Tibial nerve (tissue), 4 donors: ENCODE measurements around the gene CRY1. TPM values are rescaled to one million over a fixed set of nuclear protein-coding genes. Genes with fewer than 3 reads are reported as not detected.

Experiments
- DNase-seq, 2 donors: peaks; one replicate each; pipeline ENCODE4 v3.0.0-alpha.2; 2019; ENCODE audit warnings: low spot score in 2 of 2
- H3K27ac ChIP-seq, 4 donors: fragments of 200-600 bp; sonication (generic) in 3 of 4; one replicate each; pipeline ENCODE4 v1.5.1; 2017 to 2019; ENCODE audit warnings: mild to moderate bottlenecking in 1 of 4
- H3K27me3 ChIP-seq, 2 donors: fragments of 200-600 bp; sonication (generic) in 1 of 2; one replicate each; pipeline versions ENCODE4 v1.5.1 to v1.6.0; 2017 to 2019
- H3K36me3 ChIP-seq, 3 donors: fragments of 200-600 bp; sonication (generic); one replicate each; pipeline ENCODE4 v1.5.1; 2018 to 2019
- H3K4me1 ChIP-seq, 4 donors: fragments of 200-600 bp; sonication (generic) in 3 of 4; one replicate each; pipeline ENCODE4 v1.5.1; 2017 to 2019
- H3K4me3 ChIP-seq, 4 donors: fragments of 200-600 bp; sonication (generic) in 3 of 4; one replicate each; pipeline ENCODE4 v1.5.1; 2017 to 2019; ENCODE audit warnings: mild to moderate bottlenecking in 1 of 4, moderate library complexity in 1 of 4
- H3K9me3 ChIP-seq, 4 donors: fragments of 200-600 bp; sonication (generic) in 3 of 4; one replicate each; pipeline ENCODE4 v1.5.1; 2017 to 2019
- CTCF ChIP-seq, 5 experiments: fragments of 200-600 bp in 3 of 5; fragments of 450-650 bp in 2 of 5; sonication (generic) in 3 of 5; IDR thresholded peaks; one replicate each; pipeline ENCODE4 v1.5.1; 2016 to 2019; ENCODE audit warnings: antibody characterized with exemption in 5 of 5, mild to moderate bottlenecking in 3 of 5, moderate library complexity in 2 of 5
- EP300 ChIP-seq, 2 donors: sonication (generic); formaldehyde crosslinking; IDR thresholded peaks; one replicate each; pipeline ENCODE4 v1.6.1; 2017; ENCODE audit warnings: antibody characterized with exemption in 2 of 2, mild to moderate bottlenecking in 1 of 2
- POLR2A ChIP-seq, 2 donors: fragments of 450-650 bp; IDR thresholded peaks; one replicate each; pipeline ENCODE4 v1.6.1; 2017; ENCODE audit warnings: antibody characterized with exemption in 2 of 2, mild to moderate bottlenecking in 2 of 2, moderate library complexity in 2 of 2
- WGBS, 2 donors: methylation state at CpG; one replicate each; pipeline ENCODE4 v1.1.5; 2018; 5-methylcytosine and 5-hydroxymethylcytosine counted together
- total RNA-seq, 4 donors: library from RNA; depleted of rRNA; stranded (reverse); fragments of >200 nt; gene quantifications; one replicate each; pipeline ENCODE4 v1.1.0, GENCODE V29; 2016

The CRY1 gene
- total RNA-seq, 4 donors from 2014 or later = 16.3 to 36.3 (median 24.4) TPM

GRCh38 chr12:106953352-106954250 is 139.7 kb downstream of the CRY1 start:
- no peak for DNase-seq
- TF ChIP-seq EP300 (IDR thresholded peaks at IDR 0.05) = no peak
- no peak for TF ChIP-seq POLR2A (IDR thresholded peaks at IDR 0.05)
- TF ChIP-seq CTCF (IDR thresholded peaks at IDR 0.05) = no peak
- H3K4me3 ChIP-seq = no peak overlapping the region

DNA sequence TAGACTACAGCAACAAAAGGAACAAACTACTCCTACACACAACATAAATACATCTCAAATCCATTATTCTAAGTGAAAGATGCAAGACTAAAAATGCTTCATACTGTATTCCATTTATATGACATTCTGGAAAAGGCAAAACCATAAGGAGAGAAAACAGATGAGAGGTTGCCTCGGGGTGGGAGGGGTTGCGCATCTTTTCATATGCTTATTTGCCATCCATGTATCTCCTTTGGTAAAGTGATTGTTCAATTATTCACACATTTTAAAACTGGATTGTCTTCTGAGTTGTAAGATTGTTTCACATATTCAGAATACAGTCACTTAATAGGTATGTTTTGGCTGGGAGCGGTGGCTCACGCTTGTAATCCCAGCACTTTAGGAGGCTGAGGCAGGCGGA is 142.8 kb downstream of the CRY1 start:
- DNase-seq = no peak
- TF ChIP-seq POLR2A (IDR thresholded peaks at IDR 0.05) = no peak
- no peak for TF ChIP-seq EP300 (IDR thresholded peaks at IDR 0.05)
- no peak for TF ChIP-seq CTCF (IDR thresholded peaks at IDR 0.05)
- 94 to 97% methylated on average over 5 of the region's 5 CpGs for WGBS, 2 donors
- H3K4me3 ChIP-seq = no peak overlapping the region
- H3K27ac ChIP-seq = no peak overlapping the region
- no peaks in the 10 kb centered on the region for H3K36me3 ChIP-seq
- no peaks in the 10 kb centered on the region for H3K27me3 ChIP-seq
- peaks cover 0 to 17% (median 4%) of the 10 kb centered on the region in 4 donors for H3K4me1 ChIP-seq
- no peaks in the 10 kb centered on the region for H3K9me3 ChIP-seq

More at GRCh38 chr12:106953352-106954250, 139.7 kb downstream of the CRY1 start:
- WGBS, 2 donors = 73 to 74% methylated on average over 12 of the region's 12 CpGs
- H3K36me3 ChIP-seq = no peaks in the 10 kb centered on the region
- no peaks in the 10 kb centered on the region for H3K27me3 ChIP-seq
- peak overlapping the region in 3 of 4 donors; percentile 98 to 99 (median 99) for H3K27ac ChIP-seq
- H3K9me3 ChIP-seq = no peaks in the 10 kb centered on the region
- peaks cover 0 to 33% (median 13%) of the 10 kb centered on the region in 4 donors for H3K4me1 ChIP-seq

DNA sequence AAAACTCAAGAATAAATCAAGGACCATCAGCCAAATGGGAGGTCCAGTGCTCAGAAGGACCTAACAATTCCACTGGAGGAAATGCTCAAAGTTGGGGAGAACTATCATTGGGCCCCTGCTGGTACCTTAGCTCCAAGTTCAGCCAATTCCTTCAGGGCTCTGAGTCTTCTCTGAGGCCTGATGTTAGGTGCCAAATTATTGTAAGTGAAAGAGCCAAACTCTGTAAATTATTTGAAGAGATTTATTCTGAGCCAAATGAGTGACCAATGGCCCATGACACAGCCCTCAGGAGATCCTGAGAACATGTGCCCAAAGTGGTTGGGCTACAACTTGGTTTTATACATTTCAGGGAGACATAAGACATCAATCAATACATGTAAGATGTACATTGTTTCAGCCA is 145.9 kb downstream of the CRY1 start:
- H3K27me3 ChIP-seq = no peaks in the 10 kb centered on the region
- DNase-seq = no peak
- H3K4me1 ChIP-seq = no peaks in the 10 kb centered on the region
- H3K4me3 ChIP-seq = no peak overlapping the region
- no peak overlapping the region for H3K27ac ChIP-seq
- no peak for TF ChIP-seq CTCF (IDR thresholded peaks at IDR 0.05)
- no peak for TF ChIP-seq POLR2A (IDR thresholded peaks at IDR 0.05)
- TF ChIP-seq EP300 (IDR thresholded peaks at IDR 0.05) = no peak
- H3K9me3 ChIP-seq = no peaks in the 10 kb centered on the region
- H3K36me3 ChIP-seq = no peaks in the 10 kb centered on the region

DNA sequence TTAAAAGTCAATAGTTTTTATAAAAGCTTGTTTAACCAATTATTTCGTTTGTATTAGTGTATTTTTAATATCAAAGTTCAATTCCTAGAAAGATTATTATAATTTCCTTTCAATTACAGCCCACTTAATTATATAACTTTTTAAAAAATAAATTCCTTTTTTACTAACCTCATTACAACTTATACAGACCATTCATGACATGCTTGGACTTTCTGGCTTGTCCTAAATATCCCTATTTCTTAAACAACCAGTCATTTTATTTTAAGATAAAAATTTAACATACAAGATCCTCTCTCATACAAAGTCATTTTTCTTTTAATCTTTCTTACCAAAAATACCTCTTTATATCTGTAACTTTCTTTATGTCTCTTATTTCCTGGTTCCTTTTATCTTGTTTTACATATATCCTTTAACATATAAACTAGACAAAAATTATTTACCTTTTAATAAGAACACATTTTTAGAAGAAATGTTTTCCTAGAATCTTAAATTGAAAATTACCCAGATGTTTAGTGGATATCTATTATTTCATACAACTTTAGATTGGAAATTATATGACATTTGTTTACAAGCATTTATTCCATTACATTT is 148.0 kb downstream of the CRY1 start:
- DNase-seq = no peak
- H3K4me3 ChIP-seq = no peak overlapping the region
- H3K36me3 ChIP-seq = no peaks in the 10 kb centered on the region
- no peaks in the 10 kb centered on the region for H3K4me1 ChIP-seq
- WGBS, 2 donors = 9 to 20% methylated on average over 1 of the region's 1 CpG
- no peak overlapping the region for H3K27ac ChIP-seq
- no peaks in the 10 kb centered on the region for H3K9me3 ChIP-seq
- no peaks in the 10 kb centered on the region for H3K27me3 ChIP-seq
- no peak for TF ChIP-seq CTCF (IDR thresholded peaks at IDR 0.05)
- TF ChIP-seq POLR2A (IDR thresholded peaks at IDR 0.05) = no peak
- TF ChIP-seq EP300 (IDR thresholded peaks at IDR 0.05) = no peak

GRCh38 chr12:106942775-106943174 is 150.6 kb downstream of the CRY1 start:
- DNase-seq = no peak
- no peak overlapping the region for H3K27ac ChIP-seq
- no peak overlapping the region for H3K4me3 ChIP-seq
- TF ChIP-seq EP300 (IDR thresholded peaks at IDR 0.05) = no peak
- no peak for TF ChIP-seq POLR2A (IDR thresholded peaks at IDR 0.05)
- no peak for TF ChIP-seq CTCF (IDR thresholded peaks at IDR 0.05)
- H3K9me3 ChIP-seq = no peaks in the 10 kb centered on the region
- no peaks in the 10 kb centered on the region for H3K4me1 ChIP-seq
- no peaks in the 10 kb centered on the region for H3K27me3 ChIP-seq
- no peaks in the 10 kb centered on the region for H3K36me3 ChIP-seq
- 89 to 95% methylated on average over 2 of the region's 2 CpGs for WGBS, 2 donors
